Endometrium (tissue), 2 donors: ENCODE data around the gene CYP19A1.

Experiments
- FAIRE-seq: peaks from 2 replicates; lab custom pipeline; 2012; peaks lifted over from hg19 to GRCh38; lab: Jason Lieb, UNC
- donor health status: control.
- donor health status: control.

The CYP19A1 gene

GRCh38 chr15:51338496-51338895, at the start of gene CYP19A1:
TSS of gene CYP19A1 (minus strand) at chr15:51338596. CDS start at chr15:51242912, 95,684 bp downstream.
- no peak for FAIRE-seq

GRCh38 chr15:51387699-51388041, 49.3 kb upstream of the CYP19A1 start:
- no peak for FAIRE-seq

GRCh38 chr15:51386960-51387698, 48.7 kb upstream of the CYP19A1 start:
- FAIRE-seq = no peak

- no peak for FAIRE-seq
Measured at GRCh38 chr15:51386486-51386885, 48.1 kb upstream of the CYP19A1 start.

GRCh38 chr15:51386029-51386428, 47.6 kb upstream of the CYP19A1 start:
- no peak for FAIRE-seq

GRCh38 chr15:51382787-51383186, 44.4 kb upstream of the CYP19A1 start:
- no peak for FAIRE-seq

GRCh38 chr15:51380999-51381806, 42.8 kb upstream of the CYP19A1 start:
- FAIRE-seq = no peak

GRCh38 chr15:51379390-51379789, 41.0 kb upstream of the CYP19A1 start:
- no peak for FAIRE-seq

GRCh38 chr15:51378406-51378805, 40.0 kb upstream of the CYP19A1 start:
- FAIRE-seq = no peak

- no peak for FAIRE-seq
Measured at GRCh38 chr15:51377038-51377786, 38.8 kb upstream of the CYP19A1 start.

GRCh38 chr15:51375966-51376640, 37.7 kb upstream of the CYP19A1 start:
- peak; percentile 50 for FAIRE-seq

GRCh38 chr15:51374131-51374530, 35.7 kb upstream of the CYP19A1 start:
- FAIRE-seq = no peak

- no peak for FAIRE-seq
Measured at GRCh38 chr15:51371266-51371665, 32.9 kb upstream of the CYP19A1 start.

GRCh38 chr15:51369451-51369761, 31.0 kb upstream of the CYP19A1 start:
- no peak for FAIRE-seq

GRCh38 chr15:51368751-51369450, 30.5 kb upstream of the CYP19A1 start:
- FAIRE-seq = no peak

- FAIRE-seq = no peak
Measured at GRCh38 chr15:51368307-51368706, 29.9 kb upstream of the CYP19A1 start.

- FAIRE-seq = no peak
Measured at GRCh38 chr15:51367322-51367976, 29.1 kb upstream of the CYP19A1 start.

GRCh38 chr15:51366920-51367319, 28.5 kb upstream of the CYP19A1 start:
- FAIRE-seq = no peak

- FAIRE-seq = no peak
Measured at GRCh38 chr15:51366071-51366470, 27.7 kb upstream of the CYP19A1 start.

GRCh38 chr15:51365417-51365816, 27.0 kb upstream of the CYP19A1 start:
- no peak for FAIRE-seq

GRCh38 chr15:51363383-51363782, 25.0 kb upstream of the CYP19A1 start:
- FAIRE-seq = no peak
